DOHH2 (cell line): ENCODE results near the gene LRRTM4.

Source experiments
- CTCF ChIP-seq: fragments of 200-600 bp; sonication (generic); IDR thresholded peaks from one replicate; pipeline ENCODE4 v1.5.1; 2014; ENCODE audit warnings: antibody characterized with exemption, mild to moderate bottlenecking, low read depth, low read length; ENCODE audit not compliant: poor library complexity, severe bottlenecking
- EZH2phosphoT487 ChIP-seq: fragments of 200-600 bp; sonication (generic); IDR thresholded peaks from 2 replicates; pipeline ENCODE4 v1.6.1; 2017; ENCODE audit warnings: borderline replicate concordance, mild to moderate bottlenecking, antibody characterized with exemption, low read length, moderate library complexity, mixed read lengths

- TF ChIP-seq CTCF (no peak), EZH2phosphoT487 (no peak)
These were observed 34.0 kb downstream of the LRRTM4 start for GRCh38 chr2:77488141-77488540.
